Pancreas (tissue), 10 donors: ENCODE data around the gene ALDH1L1. TPM values are rescaled to one million over a fixed set of nuclear protein-coding genes. Genes with fewer than 3 reads are reported as not detected.
A peak's percentile ranks its signal among the peaks of the same experiment; 100 is the strongest.

Experiments used
- ATAC-seq, 4 donors: fragments of 200-7000 bp; cut with Tn5 transposase; one replicate each; pipeline versions ENCODE4 v1.8.0 to v1.9.1; 2020; ENCODE audit warnings: mild to moderate bottlenecking in 4 of 4, moderate library complexity in 4 of 4
- DNase-seq, 6 donors: peaks; one replicate each; pipeline ENCODE4 v3.0.0-alpha.2; 2020
- FAIRE-seq: peaks from 2 replicates; lab custom pipeline; 2012; peaks lifted over from hg19 to GRCh38; lab: Jason Lieb, UNC
- H3K27ac ChIP-seq, 4 donors: fragments of 200-600 bp; sonication (generic); 1 replicate in 3 of 4; 2 replicates in 1 of 4; pipeline versions ENCODE4 v1.5.0 to v1.8.0; 2020
- H3K27me3 ChIP-seq, 4 donors: fragments of 200-600 bp; one replicate each; pipeline ENCODE4 v1.8.0; 2021
- H3K36me3 ChIP-seq, 3 donors: fragments of 200-600 bp; sonication (generic) in 1 of 3; one replicate each; pipeline versions ENCODE4 v1.5.0 to v1.8.0; 2020 to 2021
- H3K4me1 ChIP-seq, 3 donors: fragments of 200-600 bp; one replicate each; pipeline ENCODE4 v1.8.0; 2021
- H3K4me3 ChIP-seq, 4 donors: fragments of 200-600 bp; sonication (generic) in 2 of 4; one replicate each; pipeline versions ENCODE4 v1.5.0 to v1.8.0; 2020 to 2021
- H3K9me3 ChIP-seq, 4 donors: fragments of 200-600 bp; one replicate each; pipeline ENCODE4 v1.8.0; 2021
- WGBS, 2 donors: extraction: QIAGEN DNeasy Blood & Tissue Kit; methylation state at CpG; one replicate each; pipeline ENCODE4 v1.1.7; 2013; 5-methylcytosine and 5-hydroxymethylcytosine counted together
- intact Hi-C, 3 donors: fragments of 100-400 bp; cut with DNase I; formaldehyde crosslinking; loops; one replicate each; pipeline versions ENCODE4 v1.11.1 to v1.14.2; 2022
- polyA plus RNA-seq, 2 donors: library from polyadenylated mRNA; stranded (reverse); fragments of 200-250 nt; gene quantifications; one replicate each; pipeline ENCODE4 v1.2.3, GENCODE V29; 2013
- total RNA-seq, 6 donors: library from RNA; stranded (reverse); fragmentation: NEBNext Ultra II Directional in 4 of 6; extraction: Animal tissue kit (Norgen Biotek cat#: 25700) in 4 of 6; gene quantifications; one replicate each; pipeline versions ENCODE4 v1.2.1 to v1.2.4, GENCODE V29; 2021 to 2023
- TF ChIP-seq, protein P1 (sequence below), 4 donors: fragments of 200-600 bp; sonication (generic) in 3 of 4; IDR thresholded peaks; one replicate each; pipeline versions ENCODE4 v1.5.0 to v1.8.0; 2021; ENCODE audit warnings: antibody characterized with exemption in 4 of 4
- donor health status: healthy with polysubstance abuse.
- donor health status: DM: no; HTN: no; CAD: no; lungs with moderate emphysema.
- donor health status: DM: no; HTN: no; CAD: no.
- donor health status: control.
- donor health status: control.
- donor health status: Bipolar disorder and iron deficiency.
- donor health status: DM: yes; HTN: yes; CAD: no.
- donor health status: DM: no; HTN: no; CAD: no.
- donor health status: DM: no; HTN: no; CAD: no.
- donor health status: DM: yes; HTN: yes; CAD: no.

ALDH1L1 gene
- total and polyA plus RNA-seq, 8 donors = 15.4 to 46.3 (median 36.9) TPM

DNA sequence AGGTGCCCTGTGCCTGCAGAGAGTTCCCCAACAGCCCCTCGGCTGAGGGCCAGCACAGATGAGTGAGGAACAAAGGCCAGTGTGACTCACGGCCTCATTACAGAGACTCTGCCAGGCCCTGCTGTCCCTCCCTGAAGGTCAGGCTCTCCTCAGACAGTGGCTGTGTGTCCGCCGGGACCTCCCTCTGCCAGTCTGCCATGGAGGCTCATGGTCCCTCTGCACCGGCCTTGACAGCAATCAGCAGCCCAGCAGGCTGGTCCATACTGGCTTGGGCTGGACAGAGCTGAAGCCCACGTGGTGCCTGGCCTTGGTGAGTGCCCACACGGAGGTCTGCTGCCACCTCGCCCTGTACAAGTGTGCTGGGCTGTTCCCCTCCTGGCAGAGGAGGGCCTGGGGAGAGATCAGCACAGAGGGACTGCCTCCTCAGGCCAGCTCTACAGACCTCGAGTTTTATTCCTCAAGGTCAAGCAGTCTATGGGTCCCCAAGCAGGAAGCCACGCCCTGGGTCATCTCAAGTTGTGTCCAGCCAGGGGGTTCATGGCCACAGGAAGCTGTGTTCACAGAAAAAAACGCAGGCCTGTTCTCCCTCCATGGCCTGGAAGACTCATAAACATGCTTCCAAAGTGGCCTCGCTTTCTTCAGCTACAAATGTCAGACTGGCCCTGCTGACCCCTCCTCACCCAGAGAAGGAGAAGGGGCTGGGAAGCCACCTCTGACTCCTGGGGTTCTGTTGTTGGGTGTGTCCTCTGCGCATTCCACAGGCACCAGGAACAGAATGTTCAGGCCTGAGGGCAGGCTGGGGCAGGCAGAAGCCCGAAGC is 123.5 kb downstream of the ALDH1L1 start:
- H3K4me1 ChIP-seq = no peaks in the 10 kb centered on the region
- intact Hi-C loops = no loop called here
- 72 to 73% methylated on average over 14 of the region's 14 CpGs for WGBS, 2 donors
- H3K4me3 ChIP-seq = no peak overlapping the region
- DNase-seq (no peak), FAIRE-seq (no peak), ATAC-seq (peak in 2 of 4 donors; percentile 12 to 16)
- no peaks in the 10 kb centered on the region for H3K27me3 ChIP-seq
- TF ChIP-seq, protein P1, sequence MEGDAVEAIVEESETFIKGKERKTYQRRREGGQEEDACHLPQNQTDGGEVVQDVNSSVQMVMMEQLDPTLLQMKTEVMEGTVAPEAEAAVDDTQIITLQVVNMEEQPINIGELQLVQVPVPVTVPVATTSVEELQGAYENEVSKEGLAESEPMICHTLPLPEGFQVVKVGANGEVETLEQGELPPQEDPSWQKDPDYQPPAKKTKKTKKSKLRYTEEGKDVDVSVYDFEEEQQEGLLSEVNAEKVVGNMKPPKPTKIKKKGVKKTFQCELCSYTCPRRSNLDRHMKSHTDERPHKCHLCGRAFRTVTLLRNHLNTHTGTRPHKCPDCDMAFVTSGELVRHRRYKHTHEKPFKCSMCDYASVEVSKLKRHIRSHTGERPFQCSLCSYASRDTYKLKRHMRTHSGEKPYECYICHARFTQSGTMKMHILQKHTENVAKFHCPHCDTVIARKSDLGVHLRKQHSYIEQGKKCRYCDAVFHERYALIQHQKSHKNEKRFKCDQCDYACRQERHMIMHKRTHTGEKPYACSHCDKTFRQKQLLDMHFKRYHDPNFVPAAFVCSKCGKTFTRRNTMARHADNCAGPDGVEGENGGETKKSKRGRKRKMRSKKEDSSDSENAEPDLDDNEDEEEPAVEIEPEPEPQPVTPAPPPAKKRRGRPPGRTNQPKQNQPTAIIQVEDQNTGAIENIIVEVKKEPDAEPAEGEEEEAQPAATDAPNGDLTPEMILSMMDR (IDR thresholded peaks at IDR 0.05) = no peak
- no peak overlapping the region for H3K27ac ChIP-seq
- H3K36me3 ChIP-seq = no peaks in the 10 kb centered on the region
- H3K9me3 ChIP-seq = no peaks in the 10 kb centered on the region

DNA sequence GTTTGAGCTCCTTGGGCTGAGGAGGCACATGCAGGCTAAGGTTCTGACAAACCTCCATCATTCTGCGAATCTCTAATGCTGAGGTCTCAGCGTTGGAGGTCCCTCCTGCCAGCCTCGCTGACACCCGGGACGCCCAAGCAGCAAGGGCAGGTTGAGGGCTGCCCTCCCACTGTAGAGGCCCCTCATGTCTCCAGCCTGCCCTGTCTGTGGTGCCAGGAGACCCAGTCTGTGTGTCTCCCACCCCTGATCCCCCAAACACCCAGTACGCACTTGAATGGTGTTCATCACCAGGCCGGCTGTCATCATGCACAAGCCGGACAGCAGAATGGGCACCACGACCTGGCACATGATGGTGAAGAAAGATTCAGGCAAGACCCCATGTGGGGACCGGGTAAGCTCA is 124.3 kb downstream of the ALDH1L1 start:
- no peaks in the 10 kb centered on the region for H3K9me3 ChIP-seq
- no peak overlapping the region for H3K4me3 ChIP-seq
- no peaks in the 10 kb centered on the region for H3K27me3 ChIP-seq
- H3K4me1 ChIP-seq = no peaks in the 10 kb centered on the region
- intact Hi-C loops = no loop called here
- FAIRE-seq (no peak), ATAC-seq (no peak), DNase-seq (no peak)
- H3K27ac ChIP-seq = no peak overlapping the region
- no peaks in the 10 kb centered on the region for H3K36me3 ChIP-seq
- TF ChIP-seq, protein P1 (IDR thresholded peaks at IDR 0.05) = no peak
- WGBS, 2 donors = 93 to 98% methylated on average over 10 of the region's 10 CpGs

DNA sequence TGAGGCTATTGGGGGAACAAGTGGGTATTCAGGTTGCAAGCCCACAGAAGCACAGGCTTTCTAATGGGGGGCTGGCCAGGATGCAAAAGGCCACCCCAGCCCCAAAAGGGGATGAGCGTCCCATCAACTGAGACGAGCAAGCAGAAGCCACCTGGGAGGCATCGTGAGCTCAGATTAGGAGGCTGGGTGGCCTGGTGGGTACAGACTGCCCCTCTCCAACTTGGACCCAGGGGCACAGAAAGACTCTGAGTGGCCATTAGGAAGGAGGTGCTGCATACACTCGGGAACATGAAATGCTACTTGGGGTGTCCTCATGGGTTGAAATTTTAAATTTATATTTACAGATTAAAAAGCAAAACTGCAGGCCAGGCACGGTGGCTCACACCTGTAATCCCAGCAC is 125.5 kb downstream of the ALDH1L1 start:
- ATAC-seq = no peak
- WGBS, 2 donors = 91 to 98% methylated on average over 5 of the region's 5 CpGs
- TF ChIP-seq, protein P1 (IDR thresholded peaks at IDR 0.05) = no peak

DNA sequence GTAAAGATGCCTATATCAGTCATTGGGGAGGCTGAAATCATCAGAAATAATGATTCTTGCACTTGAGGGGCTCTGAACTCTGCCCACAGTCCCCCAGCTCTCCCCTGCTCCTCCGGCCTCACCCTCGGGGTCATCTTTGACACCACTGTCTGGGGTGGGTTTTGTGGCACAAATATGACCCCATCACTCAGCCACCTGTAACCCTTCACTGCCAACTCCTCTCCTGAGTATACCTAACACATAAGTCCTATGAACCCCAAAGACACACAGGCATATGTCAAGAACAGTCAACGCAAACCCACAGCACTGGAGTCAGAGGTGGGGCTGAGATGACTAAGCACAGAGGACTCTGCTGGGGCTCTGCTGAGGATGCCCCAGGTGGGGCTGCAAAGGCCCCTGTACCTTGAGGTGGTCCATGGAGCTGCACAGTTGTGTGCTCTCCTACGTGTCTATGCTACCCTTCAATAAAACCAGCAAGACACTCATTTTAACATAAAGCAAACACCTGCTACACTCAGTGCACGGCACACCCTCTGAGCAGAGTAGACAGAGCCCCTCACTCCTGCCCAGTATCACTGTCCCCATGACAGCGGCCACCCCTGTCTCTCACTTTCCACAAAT is 126.3 kb downstream of the ALDH1L1 start:
- TF ChIP-seq, protein P1 (IDR thresholded peaks at IDR 0.05) = no peak
- WGBS, 2 donors = 93 to 96% methylated on average over 6 of the region's 6 CpGs
- Histone ChIP-seq H3K4me3 (no peak overlapping the region), H3K4me1 (no peaks in the 10 kb centered on the region), H3K9me3 (no peaks in the 10 kb centered on the region), H3K36me3 (no peaks in the 10 kb centered on the region), H3K27me3 (no peaks in the 10 kb centered on the region), H3K27ac (no peak overlapping the region)
- ATAC-seq = no peak
- no peak for FAIRE-seq
- no peak for DNase-seq
- intact Hi-C loops = no loop called here

More for the DNA sequence above, 125.5 kb downstream of the ALDH1L1 start:
- Histone ChIP-seq H3K27me3 (no peaks in the 10 kb centered on the region), H3K36me3 (no peaks in the 10 kb centered on the region), H3K9me3 (no peaks in the 10 kb centered on the region), H3K4me3 (no peak overlapping the region), H3K4me1 (no peaks in the 10 kb centered on the region), H3K27ac (no peak overlapping the region)
- DNase-seq (no peak), FAIRE-seq (no peak)
- intact Hi-C loops = no loop called here

Other genes starting within 250 kb of the ALDH1L1 start
- under 1 TPM in 2 of 6 donors, not detected in 4; 0.19 to 0.20 TPM for gene ROPN1B, start 211.4 kb downstream of the ALDH1L1 start, total RNA-seq
- gene ROPN1B, start 211.4 kb downstream of the ALDH1L1 start, polyA plus RNA-seq = under 1 TPM in 1 of 2 donors, not detected in 1; 0.23 TPM
- 10 to 100 TPM; 25.1 to 38.1 (median 31.1) TPM for gene SLC41A3, start 96.5 kb downstream of the ALDH1L1 start, total RNA-seq
- gene SLC41A3, start 96.5 kb downstream of the ALDH1L1 start, polyA plus RNA-seq = 10 to 100 TPM; 19.4 to 33.0 TPM
- gene KLF15, start 176.8 kb upstream of the ALDH1L1 start, total RNA-seq = 10 to 100 TPM; 15.2 to 38.3 (median 30.6) TPM
- gene KLF15, start 176.8 kb upstream of the ALDH1L1 start, polyA plus RNA-seq = 10 to 100 TPM; 11.3 to 27.1 TPM
- gene CFAP100, start 214.3 kb upstream of the ALDH1L1 start, total RNA-seq = not detected
- not detected for gene CFAP100, start 214.3 kb upstream of the ALDH1L1 start, polyA plus RNA-seq